HG03060 (cell line): Measurements from ENCODE around the gene PPHLN1.

ENCODE experiments used
- ATAC-seq: cut with Tn5 transposase; IDR thresholded peaks from one replicate; pipeline ENCODE4 v1.9.1; 2021; ENCODE audit warnings: low read depth, moderate number of reproducible peaks; ENCODE audit not compliant: unreplicated experiment

Gene PPHLN1

GRCh38 chr12:42325653-42326474 lies at the start of gene PPHLN1, which contains the start of gene ZCRB1:
Gene PPHLN1 (plus strand): TSS chr12:42326167. CDS start chr12:42335903, 9,736 bp downstream.
Gene ZCRB1 (minus strand): TSS chr12:42326094. CDS start chr12:42324102, 1,992 bp downstream.
- ATAC-seq: peak; percentile 81

- ATAC-seq: no peak
Observed at GRCh38 chr12:42277396-42278127, 48.4 kb upstream of the PPHLN1 start.

DNA sequence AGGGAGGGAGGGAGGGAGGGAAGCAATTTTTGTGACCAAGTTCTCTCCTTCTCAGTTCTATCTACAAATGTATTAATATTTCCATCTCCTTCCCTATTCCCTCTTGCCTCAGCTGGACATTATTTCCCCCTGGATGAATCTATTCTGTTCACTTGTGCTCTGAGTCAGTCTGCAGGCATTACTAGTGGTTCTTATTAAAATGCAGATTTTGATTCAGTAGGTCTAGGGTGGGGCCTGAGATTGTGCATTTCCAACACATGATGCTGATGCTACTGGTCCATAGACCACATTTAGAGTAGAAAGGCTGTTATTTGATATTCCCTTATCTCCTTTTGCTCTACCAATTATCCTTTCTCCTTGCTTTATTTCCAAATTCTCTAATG lies 47.8 kb upstream of the PPHLN1 start:
- ATAC-seq: no peak

GRCh38 chr12:42281278-42281677 lies 44.7 kb upstream of the PPHLN1 start:
- no peak for ATAC-seq

DNA sequence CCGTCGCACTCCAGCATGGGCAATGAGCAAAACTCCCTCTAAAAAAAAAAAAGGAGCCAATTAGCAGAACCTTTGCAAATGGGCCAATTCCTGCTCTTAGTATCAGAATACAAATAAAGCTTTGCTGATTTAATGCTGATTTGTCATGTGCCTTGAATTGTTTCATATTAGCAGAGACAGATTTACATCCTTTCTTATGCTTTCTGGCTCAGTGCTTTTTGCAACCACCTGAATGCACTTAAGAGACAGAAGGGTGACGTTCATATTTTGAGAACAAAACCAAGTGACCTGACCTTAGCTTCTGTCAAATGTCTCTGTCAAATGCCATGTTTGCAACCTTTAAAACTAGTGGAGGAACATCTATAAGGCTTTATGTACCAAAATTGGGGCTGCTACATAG lies 44.1 kb upstream of the PPHLN1 start:
- ATAC-seq: no peak

- ATAC-seq: no peak
Observed at GRCh38 chr12:42282294-42282693, 43.7 kb upstream of the PPHLN1 start.

DNA sequence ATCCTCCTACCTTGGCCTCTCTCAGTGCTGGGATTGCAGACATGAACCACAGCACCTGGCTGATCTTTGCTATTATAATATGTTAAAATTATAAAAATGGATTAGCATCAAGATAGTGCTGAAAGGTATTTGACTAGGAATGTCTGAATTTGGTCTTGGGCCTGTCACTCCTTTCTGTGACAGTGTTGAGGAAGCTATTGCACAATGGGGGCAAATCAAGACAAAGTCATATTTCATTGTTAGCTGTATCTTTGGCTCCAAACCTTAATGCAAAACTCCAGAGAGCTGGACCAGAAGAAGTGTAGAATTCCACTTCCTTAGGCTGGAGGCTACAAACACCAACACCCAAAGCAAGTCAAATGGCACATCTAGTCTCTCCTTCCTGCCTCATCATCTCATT lies 42.2 kb upstream of the PPHLN1 start:
- ATAC-seq: no peak

DNA sequence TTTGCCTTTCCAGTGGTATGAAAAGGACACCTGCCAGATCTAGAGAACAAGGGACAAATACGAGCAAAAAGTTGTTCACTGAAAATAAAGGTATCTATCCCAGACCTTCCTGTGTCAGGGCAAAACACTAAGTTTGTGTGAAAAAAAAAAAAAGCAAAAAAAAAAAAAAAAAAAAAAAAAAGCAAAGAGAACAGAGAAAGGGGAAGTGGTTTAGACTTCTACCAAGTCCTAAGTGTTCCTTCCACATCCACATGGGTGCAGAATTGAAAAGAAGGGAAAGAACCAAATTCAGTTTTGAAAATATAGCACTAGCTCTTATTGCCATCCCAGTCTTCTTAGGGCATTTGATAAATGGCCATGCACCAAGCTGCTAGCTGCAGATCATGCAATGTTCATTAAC lies 41.8 kb upstream of the PPHLN1 start:
- no peak for ATAC-seq

DNA sequence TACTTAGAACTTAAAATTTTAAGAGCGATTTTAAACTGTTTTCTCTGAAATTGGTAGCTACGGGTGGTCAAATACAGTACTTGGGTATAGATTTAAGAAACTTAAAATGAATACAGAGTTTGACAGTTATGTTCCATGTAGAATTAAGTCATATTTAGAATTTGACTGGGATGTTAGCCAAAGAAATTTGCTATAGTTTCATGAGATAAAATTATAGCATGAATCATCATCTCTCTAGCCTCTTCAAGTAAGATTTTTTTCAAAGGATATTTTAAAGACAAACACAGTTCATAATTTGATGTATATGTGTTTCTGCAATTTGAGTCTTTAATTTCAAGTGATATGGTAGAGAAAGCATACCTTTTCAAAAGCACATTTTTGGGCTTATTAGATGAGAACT lies 41.1 kb upstream of the PPHLN1 start:
- no peak for ATAC-seq

- ATAC-seq: no peak
Observed at GRCh38 chr12:42285431-42285830, 40.5 kb upstream of the PPHLN1 start.

- ATAC-seq: no peak
Observed at GRCh38 chr12:42286741-42287140, 39.2 kb upstream of the PPHLN1 start.

DNA sequence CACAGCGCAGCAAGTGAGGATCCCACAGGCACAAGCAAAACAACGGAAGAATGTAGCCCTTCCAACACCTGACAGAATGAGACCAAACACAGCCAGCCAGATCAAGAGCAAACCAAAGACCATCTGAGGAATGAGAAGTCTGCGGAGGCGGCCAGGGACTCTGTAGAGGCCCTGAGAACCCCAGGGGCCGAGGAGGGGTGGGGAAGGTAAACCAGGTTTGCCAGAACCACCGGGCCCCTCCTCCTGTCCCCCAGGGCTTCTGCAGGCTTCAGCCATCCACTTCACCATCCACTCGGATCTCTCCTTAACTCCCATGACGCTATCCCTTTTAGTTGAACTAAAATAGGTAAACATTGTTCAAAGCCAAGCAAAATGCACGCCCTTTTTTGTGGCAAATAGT lies 37.4 kb upstream of the PPHLN1 start:
- no peak for ATAC-seq

GRCh38 chr12:42291680-42292079 lies 34.3 kb upstream of the PPHLN1 start:
- ATAC-seq: no peak

DNA sequence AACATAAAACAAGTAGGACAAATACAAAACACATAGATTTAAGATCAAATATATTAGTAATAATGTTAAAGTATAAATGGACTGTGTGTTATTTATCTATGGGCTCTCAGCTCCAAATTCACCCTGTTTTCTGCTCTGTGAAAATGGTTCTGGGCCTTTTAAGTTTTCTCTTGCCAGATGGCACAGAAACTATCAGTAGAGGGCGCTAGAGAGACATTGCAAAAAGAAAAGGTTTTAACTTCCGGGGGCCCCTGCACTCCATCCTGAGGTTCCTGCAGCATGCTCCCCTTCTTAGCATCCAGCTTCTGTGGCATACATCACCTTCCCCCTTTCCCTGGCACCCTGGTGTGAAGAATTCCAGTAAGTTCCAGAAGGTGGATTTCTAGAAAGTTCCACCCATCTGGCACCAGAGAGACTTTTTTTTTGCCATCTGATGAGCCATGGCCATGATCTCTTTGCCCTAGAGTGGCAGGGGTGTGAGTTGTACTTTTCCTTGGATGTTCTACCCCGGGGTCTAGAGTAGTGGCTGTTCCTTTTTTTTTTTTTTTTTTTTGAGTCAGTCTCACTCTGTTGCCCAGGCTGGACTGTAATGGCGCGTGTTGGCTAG lies 29.4 kb upstream of the PPHLN1 start:
- no peak for ATAC-seq

DNA sequence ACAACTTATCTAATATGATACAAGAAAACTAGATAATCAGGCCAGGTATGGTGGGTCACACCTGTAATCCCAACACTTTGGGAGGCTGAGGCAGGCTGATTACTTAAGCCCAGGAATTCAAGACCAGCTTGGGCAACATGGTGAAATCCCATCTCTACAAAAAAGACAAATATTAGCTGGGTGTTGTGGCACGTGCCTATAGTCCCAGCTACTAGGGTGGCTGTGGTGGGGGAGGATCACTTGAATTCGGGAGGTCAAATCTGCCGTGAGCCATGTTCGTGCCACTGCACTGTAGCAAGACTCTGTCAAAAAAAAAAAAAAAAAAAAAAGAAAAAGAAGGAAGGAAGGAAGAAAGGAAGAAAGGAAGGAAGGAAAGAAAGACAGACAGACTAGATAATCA lies 27.1 kb upstream of the PPHLN1 start:
- ATAC-seq: no peak

DNA sequence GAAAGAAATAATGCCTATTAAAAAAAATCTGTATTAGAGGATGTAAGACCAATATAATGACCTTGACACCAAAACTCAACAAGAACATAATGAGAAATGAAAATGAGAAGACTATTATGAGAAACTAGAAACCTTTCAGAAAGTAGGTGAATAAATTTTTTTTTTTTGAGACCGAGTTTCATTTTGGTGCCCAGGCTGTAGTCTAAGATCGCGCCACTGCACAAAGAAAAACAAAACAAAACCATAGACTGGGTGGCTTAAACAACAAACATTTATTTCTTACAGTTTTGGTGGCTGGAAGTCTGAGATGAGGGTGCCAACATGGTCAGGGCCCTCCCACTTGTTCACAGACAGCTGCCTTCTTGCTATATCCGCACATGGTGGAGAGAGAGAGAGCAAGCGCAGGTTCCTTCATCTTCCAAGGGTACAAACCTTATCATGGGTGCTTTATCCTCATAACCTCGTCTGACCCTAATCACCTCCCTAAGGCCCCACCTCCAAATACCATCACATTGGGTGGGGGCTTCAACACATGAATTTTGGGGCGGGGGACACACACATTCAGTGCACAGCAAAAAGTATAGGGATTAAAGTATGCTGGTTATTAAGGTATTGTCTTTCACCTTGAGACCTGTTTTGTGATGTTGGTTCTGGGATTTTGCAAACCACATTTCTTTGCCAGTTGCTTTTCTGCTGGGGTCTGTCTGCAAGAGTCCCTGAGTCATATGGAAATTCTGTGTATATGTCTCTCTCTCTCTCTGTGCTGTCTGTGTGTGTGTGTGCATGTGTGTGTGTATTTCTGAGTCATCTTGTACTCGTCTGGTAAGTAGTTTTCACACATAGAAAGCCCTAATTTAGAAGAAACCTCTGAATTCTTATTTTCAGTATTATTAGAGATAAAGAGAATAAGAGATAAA lies 26.3 kb upstream of the PPHLN1 start:
- ATAC-seq: peak; percentile 80

DNA sequence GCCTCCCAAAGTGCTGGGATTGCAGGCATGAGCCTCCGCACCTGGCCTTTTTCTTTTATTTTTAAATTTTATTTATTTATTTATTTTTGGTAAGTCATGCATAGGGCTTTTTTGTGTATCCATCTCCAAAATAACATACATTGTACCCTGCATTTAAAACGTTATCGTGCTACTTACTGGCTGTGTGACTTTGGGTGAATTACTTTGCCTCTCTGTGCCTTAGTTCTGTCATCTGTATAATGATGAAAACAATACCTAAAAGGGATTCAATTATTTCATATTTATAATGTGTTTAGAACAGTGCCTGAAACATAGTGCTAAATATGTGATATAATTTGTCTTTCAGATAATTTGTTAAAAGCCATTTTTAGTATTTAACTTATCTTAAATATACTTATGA lies 19.7 kb upstream of the PPHLN1 start:
- ATAC-seq: no peak

- ATAC-seq: no peak
Observed at GRCh38 chr12:42308390-42308789, 17.6 kb upstream of the PPHLN1 start.

- no peak for ATAC-seq
Observed at GRCh38 chr12:42309996-42310395, 16.0 kb upstream of the PPHLN1 start.

DNA sequence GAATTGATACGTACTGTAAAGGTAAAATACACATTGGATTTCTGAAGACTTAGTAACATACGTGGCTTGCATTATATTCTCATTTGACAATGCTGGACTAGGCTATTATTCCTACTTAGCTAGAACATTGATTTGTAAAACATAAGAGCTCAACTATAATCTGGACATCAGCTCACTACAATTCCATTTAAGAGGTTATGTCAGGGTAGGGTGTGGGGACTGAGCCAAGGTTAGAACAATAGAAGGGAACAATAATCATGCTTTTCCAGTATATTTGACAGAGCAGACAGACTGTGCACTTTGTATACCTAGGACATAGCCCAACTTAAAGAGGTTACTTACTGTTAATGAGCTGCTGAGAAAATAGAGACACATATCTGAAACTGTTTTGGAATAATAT lies 10.9 kb upstream of the PPHLN1 start:
- ATAC-seq: no peak
